ENCODE data around the gene DNAAF2.
"Not testable (repeated sequence)": the region's sequence is repeated elsewhere in the genome, so short reads cannot be mapped to it uniquely, and the experiment has no call there.

DNAAF2 gene, protein sequence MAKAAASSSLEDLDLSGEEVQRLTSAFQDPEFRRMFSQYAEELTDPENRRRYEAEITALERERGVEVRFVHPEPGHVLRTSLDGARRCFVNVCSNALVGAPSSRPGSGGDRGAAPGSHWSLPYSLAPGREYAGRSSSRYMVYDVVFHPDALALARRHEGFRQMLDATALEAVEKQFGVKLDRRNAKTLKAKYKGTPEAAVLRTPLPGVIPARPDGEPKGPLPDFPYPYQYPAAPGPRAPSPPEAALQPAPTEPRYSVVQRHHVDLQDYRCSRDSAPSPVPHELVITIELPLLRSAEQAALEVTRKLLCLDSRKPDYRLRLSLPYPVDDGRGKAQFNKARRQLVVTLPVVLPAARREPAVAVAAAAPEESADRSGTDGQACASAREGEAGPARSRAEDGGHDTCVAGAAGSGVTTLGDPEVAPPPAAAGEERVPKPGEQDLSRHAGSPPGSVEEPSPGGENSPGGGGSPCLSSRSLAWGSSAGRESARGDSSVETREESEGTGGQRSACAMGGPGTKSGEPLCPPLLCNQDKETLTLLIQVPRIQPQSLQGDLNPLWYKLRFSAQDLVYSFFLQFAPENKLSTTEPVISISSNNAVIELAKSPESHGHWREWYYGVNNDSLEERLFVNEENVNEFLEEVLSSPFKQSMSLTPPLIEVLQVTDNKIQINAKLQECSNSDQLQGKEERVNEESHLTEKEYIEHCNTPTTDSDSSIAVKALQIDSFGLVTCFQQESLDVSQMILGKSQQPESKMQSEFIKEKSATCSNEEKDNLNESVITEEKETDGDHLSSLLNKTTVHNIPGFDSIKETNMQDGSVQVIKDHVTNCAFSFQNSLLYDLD

DNA sequence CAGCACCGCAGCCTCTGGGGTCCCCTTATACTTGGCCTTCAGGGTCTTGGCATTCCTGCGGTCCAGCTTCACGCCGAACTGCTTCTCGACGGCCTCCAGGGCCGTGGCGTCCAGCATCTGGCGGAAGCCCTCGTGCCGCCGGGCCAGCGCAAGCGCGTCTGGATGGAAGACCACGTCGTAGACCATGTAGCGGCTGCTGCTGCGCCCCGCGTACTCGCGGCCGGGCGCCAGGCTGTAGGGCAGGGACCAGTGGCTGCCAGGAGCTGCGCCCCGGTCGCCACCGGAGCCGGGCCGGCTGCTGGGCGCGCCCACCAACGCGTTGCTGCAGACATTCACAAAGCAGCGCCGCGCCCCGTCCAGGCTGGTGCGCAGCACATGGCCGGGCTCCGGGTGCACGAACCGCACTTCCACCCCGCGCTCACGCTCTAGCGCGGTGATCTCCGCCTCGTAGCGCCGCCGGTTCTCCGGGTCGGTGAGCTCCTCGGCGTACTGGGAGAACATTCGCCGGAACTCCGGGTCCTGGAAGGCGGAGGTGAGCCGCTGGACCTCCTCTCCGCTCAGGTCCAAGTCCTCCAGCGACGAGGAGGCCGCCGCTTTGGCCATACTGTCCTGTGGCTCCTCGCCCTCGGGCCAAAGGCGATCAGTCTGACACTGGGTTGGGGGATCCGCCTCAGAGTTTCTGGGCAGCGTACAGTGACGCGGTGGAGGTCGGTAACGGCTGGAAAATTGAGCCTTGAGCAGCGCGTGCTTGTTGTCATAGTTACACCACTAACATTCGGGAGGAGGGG lies at the start of gene DNAAF2:
Gene DNAAF2, minus strand, starts transcription at position 698 of the 788 bp plus-strand sequence. Its CDS starts 95 bp downstream, at position 603.
- peak in 1 of 2 donors; percentile 41 for DNase-seq (ENCODE audit: extremely low read depth in 1 of 2, low read depth in 1 of 2)

DNA sequence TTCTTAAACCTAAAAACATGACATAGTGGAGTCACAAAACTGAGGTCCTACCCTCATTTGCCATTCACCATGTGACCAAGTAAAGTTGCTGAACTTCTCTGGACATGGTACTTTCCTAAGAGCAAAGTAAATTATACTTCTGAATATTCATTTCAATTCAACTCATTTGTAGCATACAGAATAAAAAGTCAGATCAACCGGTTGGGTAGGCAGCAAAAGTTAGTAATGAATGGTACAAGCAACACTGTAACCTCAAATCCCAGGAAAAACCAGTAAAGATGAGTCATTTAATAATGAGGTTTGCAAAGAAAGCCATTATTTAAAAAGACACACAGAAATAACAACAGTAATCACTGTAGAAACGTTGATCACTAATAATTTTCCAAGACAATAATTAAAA lies 44.2 kb upstream of the DNAAF2 start:
- DNase-seq (ENCODE audit: extremely low read depth in 1 of 2, low read depth in 1 of 2) = no peak

DNA sequence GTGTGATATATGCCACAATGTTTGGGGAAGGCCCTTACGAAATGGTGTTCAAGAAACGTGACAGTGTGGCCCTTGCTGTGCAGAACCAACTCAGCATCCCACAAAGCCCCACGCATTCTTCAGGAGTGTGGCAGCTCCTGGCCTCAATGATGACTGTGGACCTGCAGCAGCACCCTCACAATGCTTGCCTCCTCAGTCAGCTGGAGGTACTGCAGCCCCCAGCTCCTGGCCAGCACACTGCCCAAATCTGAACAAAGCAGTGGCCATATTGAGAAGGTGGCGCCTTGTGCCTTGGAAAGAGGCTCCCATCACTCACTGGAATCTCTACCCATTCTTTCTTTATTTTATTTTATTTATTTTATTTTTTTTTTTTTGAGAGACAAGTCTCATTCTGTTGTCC lies 42.6 kb upstream of the DNAAF2 start:
- DNase-seq (ENCODE audit: extremely low read depth in 1 of 2, low read depth in 1 of 2) = no peak

DNA sequence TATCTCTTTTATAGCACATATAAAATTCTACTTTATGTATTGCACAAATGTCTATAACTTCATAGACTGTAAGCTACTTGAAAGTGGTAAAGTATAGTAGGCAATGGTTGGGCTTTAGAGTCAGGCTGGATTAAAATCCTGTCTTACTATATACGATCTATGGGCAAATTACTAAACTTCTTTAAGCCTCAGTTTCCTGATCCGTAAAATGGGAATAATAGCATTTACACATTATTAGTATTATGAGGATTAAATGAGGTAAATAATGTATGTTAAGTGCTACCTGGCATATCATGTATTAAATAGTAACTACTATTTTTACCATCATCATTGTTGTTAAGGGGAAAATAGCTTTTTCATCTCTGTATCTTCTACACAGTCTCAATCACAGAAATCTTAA lies 38.5 kb upstream of the DNAAF2 start:
- DNase-seq (ENCODE audit: extremely low read depth in 1 of 2, low read depth in 1 of 2) = no peak

DNA sequence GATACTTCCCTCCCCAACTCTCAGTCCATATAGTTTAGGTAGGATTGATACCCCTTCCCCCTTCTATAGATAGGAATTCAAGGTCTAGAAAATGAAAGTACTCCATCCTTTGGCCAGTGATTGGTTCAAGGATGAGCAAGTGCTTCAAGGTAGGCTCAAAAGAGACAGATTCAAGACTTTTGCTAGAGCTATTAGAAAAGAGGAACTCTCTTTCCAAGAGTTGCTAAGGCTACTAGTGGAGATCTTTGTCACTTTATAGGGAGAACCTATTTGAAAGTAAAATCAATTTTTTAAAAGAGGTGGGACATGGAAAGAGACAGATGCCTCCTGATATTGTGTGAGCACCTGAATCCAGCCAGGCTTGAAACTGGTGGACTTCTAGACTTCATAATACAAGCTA lies 35.4 kb upstream of the DNAAF2 start:
- no peak for DNase-seq (ENCODE audit: extremely low read depth in 1 of 2, low read depth in 1 of 2)

DNA sequence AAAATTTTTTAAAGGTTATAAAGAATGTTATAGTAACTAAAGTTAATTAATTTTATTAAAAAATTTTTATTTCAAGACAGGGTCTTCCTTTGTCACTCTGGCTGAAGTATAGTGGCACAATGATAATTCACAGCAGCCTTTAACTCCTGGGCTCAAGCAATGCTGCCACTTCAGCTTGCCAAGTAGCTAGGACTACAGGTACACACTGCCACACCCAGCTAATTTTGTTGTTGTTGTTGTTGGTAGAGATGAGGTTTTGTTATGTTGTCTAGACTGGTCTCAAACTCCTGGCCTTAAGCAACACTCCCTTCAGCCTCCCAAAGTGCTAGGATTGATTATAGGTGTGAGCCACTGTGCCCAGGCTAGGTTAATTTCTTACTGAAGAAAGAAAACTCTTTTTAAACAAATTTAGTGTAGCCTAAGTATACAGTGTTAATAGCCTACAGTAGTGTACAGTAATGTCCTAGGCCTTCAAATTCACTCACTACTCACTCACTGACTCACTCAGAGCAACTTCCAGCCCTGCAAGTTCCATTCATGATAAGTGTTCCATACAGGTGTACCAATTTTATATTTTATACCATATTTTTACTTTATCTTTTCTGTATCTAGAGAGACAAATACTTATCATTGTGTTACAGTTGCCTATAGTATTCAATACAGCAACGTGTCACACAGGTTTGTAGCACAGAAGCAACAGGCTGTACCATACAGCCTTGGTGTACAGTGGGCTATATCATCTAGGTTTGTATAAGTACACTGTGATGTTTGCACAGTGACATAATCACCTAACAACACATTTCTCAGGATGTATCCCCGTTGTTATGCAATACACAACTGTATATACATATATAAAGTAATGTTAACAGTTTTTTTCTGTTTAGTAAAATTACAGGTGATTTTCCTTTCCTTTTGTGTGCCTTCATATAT lies 24.7 kb upstream of the DNAAF2 start:
- no peak for DNase-seq (ENCODE audit: extremely low read depth in 1 of 2, low read depth in 1 of 2)

DNA sequence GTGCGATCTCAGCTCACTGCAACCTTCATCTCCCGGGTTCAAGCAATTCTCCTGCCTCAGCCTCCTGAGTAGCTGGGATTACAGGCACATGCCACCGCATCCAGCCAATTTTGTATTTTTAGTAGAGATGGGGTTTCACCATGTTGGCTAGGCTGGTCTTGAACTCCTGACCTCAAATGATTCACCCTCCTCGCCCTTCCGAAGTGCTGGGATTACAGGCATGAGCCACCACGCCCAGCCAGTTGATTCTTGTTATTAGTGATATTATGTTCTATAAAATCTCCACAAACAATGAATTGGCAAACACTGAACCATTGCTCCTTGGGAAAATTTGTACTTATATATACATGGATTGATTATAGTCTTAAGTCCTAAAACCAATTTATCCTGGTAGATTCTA lies 22.5 kb upstream of the DNAAF2 start:
- not testable (repeated sequence) for DNase-seq (ENCODE audit: extremely low read depth in 1 of 2, low read depth in 1 of 2)

DNA sequence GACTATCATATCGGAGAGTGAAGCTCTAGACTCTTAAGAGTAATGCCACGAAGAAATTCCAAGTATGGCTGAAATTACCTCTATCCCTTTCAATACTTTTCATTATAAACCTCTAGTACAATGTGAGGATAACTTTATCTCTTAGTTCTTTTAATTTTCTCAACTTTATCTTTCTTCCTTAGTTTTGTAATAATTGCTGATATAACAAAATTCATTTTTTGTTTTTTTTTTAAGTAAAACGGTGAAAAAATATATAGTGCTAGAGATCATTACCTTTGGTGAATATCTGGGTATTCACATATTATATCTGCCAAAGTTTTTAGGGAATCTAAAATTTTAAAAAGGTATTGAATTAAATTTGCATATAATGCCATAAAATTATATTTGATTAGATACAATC lies 19.5 kb upstream of the DNAAF2 start:
- no peak for DNase-seq (ENCODE audit: extremely low read depth in 1 of 2, low read depth in 1 of 2)

DNA sequence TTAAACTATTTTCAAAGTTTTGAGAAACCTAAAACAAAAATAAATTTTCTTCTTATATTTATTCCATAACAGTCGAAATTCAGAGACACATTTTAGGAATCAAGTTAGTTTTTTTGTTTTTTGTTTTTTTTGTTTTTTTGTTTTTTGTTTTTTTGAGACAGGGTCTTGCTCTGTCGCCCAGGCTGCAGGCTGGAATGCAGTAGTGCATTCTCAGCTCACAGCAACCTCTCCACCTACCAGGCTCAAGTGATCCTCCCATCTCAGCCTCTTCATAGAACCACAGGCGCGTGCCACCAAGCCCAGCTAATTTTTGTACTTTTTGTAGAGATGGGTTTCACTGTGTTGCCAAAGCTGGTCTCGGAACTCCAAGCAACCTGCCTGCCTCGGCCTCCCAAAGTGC lies 18.5 kb upstream of the DNAAF2 start:
- no peak for DNase-seq (ENCODE audit: extremely low read depth in 1 of 2, low read depth in 1 of 2)

DNA sequence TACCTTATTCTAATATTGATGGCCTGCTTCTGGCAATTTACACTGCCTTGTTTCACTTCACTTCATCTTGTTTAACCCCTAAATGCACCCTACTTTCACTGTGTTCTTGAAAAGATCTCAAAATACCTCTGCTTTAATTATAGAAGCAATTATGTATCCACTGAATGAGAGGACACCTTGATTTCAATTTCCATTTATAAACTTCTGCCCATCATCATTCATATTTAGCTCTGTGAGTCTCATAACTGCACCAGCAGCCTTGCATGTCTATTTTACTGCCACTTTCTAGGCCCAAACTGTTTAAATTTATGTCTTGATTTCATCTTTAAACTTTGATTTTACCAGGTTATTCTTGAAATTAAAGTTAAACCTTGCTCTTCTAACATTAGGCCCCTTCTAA lies 7.1 kb upstream of the DNAAF2 start:
- no peak for DNase-seq (ENCODE audit: extremely low read depth in 1 of 2, low read depth in 1 of 2)

DNA sequence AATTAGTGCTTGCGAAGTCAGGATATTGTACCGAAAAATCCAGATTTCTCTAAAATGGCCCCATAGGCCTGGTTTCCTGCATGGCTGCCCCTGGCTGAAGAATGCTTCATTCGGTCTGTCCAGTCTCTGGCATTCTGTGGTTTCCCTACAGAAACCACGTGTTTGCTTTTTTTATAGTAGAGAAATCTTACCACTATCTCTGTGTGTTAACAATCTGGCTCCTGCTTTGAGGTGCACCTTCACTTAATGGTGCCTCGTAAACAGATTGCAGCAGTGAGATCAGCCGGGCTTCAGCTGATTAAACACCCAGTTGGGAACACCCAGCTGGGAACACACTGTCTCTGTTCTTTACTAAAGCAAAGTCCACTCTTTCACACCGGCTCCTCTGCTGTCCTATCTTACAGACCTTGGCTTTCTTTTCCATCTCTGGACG lies 6.7 kb upstream of the DNAAF2 start:
- DNase-seq (ENCODE audit: extremely low read depth in 1 of 2, low read depth in 1 of 2) = no peak

DNA sequence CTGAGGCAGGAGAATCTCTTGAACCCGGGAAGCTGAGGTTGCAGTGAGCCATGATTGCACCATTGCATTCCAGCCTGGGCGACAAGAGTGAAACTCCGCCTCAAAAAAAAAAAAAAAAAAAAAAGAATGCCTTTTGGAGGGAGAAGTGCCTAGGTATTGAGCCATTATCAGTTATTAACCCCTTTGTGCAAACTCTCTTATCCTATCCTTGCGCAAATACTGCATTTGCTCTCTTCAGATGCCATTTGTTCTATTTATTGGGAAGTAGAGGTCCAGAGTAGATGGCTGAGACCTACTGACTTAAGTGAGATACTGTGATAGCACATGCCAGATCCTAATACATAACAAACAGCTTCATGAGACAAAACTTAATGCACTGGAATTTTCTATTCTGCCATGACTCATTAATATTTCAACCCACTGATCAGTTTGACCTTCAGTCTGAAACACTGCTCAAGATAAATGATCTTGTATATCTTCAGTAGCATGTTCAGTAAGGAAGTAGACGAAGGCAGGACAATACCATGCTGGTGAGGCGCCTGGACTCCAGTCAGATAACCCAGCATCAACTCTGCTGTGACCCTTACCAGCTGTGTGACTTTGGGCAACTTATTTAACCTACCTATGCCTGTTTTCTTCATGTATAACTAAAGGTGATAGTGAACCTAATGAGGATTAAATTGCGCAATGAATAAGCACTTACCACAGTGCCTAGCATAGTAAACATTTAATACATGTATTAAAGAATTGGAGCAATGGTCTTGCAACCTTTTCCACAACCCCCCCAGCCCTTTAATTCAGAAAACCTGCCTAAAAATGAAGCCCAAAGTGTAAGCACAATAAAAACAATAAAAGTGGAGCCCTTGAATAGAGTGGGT lies 5.7 kb upstream of the DNAAF2 start:
- DNase-seq (ENCODE audit: extremely low read depth in 1 of 2, low read depth in 1 of 2) = no peak

DNA sequence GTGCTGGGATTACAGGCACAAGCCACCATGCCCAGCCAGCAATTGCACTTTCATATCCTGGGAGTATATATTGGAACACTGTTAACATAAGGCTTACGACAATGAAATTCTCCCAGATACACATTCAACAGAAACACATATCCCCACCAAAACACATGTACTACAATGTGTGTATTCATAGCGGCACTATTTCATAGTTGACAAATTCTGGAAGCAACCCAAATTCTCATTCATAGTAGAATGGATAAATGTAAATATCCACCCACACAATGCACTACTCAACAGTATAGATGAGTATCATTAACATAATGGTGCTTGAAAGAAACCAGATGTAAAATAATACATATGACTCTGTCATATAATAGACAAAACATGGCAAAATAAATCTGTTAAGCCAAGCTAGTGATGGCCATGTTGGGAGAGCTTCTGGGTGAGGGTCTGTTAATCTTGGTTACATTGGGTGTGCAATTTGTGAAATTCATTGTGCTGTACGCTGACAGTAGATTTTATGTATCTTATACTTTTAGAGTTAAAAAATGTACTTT lies 2.6 kb upstream of the DNAAF2 start:
- no peak for DNase-seq (ENCODE audit: extremely low read depth in 1 of 2, low read depth in 1 of 2)

DNA sequence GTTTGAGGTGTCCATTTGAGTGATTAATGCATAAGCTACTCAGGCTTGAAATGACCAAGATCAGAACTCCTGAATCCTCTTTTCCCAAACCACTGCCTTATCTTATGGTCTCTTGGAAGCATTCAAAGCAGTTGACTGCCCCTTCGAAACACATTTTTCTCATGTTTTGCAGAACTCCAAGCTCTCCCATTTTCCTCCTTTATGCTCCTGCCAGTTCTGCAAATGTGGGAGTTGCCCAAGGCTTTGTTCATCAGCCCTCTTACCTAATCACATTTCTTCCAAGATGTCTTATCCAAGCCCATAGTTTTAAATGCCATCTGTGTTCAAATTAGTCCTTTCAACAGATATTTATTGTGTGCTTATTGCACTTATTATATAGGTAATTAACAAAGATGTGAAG lies 1.8 kb upstream of the DNAAF2 start:
- DNase-seq (ENCODE audit: extremely low read depth in 1 of 2, low read depth in 1 of 2) = no peak

DNA sequence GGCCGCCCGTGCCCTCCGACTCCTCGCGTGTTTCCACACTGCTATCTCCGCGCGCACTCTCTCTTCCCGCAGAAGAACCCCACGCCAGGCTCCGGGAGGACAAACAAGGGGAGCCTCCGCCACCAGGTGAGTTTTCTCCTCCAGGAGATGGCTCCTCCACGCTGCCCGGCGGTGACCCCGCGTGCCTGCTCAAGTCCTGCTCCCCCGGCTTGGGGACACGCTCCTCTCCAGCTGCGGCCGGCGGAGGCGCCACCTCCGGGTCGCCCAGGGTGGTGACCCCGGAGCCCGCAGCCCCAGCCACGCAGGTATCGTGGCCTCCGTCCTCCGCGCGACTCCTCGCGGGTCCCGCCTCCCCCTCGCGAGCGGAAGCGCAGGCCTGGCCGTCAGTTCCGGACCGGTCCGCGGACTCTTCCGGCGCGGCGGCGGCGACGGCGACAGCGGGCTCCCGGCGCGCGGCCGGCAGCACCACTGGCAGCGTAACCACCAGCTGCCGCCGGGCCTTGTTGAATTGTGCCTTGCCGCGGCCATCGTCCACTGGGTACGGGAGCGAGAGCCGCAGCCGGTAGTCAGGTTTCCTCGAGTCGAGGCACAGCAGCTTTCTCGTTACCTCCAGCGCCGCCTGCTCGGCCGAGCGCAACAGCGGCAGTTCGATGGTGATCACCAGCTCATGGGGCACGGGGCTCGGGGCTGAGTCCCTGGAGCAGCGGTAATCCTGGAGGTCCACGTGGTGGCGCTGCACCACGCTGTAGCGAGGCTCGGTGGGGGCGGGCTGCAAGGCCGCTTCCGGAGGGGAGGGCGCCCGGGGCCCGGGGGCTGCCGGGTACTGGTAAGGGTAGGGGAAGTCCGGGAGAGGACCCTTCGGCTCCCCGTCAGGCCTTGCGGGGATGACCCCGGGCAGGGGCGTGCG lies 1.2 kb downstream of the DNAAF2 start:
- DNase-seq (ENCODE audit: extremely low read depth in 1 of 2, low read depth in 1 of 2) = peak; percentile 86 to 91

DNA sequence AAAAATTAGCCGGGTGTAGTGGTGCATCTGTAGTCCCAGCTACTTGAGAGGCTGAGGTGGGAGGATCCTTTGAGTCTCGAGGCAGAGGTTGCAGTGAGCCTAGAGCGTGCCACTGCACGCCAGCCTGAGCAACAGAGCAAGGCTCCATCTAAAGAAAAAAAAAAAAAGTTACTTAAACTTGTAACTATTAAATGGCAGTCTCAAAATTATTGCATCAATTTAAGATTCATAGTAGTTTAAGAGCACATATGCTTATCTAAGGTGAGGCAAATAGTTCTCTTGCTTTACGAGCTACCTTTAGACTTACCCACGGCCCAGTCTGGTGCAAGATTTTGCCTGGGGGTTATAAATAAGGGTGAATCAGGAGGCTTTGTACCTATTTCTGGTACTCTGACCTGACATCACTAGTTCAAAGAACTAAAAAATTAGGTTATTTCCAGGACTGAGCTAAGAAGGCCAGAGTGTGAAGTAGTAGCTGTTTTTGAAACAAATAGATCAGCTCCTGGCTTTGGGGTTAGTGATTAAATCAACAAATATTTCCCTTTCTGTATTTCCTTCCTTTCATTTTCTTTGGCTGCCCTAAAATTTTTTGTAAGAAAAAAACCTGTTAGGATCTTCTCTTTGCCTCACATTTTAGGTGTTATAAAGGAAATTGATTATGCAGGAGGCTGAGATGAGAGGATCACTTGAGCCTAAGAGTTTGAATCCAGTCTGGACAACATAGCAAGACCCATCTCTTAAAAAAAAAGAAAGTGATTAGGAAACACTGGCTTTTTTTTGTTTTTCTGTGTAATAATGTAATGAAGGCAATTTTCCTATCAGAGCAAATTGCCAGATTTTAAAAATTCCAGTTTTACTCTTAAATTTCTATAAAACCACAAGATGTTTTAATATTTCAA lies 10.9 kb downstream of the DNAAF2 start:
- no peak for DNase-seq (ENCODE audit: extremely low read depth in 1 of 2, low read depth in 1 of 2)

DNA sequence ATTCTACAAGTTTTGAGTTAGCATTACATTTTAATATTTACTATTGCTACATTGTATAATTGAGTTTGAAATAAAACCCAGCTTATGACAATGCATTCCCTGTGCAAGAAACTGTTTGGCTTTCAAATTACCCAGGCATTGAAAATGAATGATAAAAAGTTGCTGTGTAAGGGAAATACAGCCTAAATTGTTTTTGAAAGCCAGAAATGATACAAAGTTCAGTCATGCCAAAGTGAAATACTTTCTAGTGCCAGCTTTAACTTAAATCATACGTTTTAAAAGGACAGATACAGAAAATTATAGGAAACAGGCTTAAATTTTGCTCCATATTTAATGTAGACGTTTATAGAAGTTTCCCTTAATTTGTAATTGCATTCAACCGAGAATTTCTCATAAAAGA lies 11.7 kb downstream of the DNAAF2 start:
- no peak for DNase-seq (ENCODE audit: extremely low read depth in 1 of 2, low read depth in 1 of 2)

All from stimulated activated CD8-positive, alpha-beta memory T cell treated with anti-CD3 and anti-CD28 coated beads, Interleukin-7, amount 100 ng/mL, for 48 hours (primary cell).